GM12872 (cell line): ENCODE data around the gene OCA2.

ENCODE experiments used
- TF ChIP-seq, protein P1 (sequence below): IDR thresholded peaks from 3 replicates; pipeline ENCODE4 v1.5.1; 2011; ENCODE audit warnings: low read depth, mild to moderate bottlenecking, low read length, moderate library complexity; ENCODE audit not compliant: insufficient read depth

OCA2 gene

DNA sequence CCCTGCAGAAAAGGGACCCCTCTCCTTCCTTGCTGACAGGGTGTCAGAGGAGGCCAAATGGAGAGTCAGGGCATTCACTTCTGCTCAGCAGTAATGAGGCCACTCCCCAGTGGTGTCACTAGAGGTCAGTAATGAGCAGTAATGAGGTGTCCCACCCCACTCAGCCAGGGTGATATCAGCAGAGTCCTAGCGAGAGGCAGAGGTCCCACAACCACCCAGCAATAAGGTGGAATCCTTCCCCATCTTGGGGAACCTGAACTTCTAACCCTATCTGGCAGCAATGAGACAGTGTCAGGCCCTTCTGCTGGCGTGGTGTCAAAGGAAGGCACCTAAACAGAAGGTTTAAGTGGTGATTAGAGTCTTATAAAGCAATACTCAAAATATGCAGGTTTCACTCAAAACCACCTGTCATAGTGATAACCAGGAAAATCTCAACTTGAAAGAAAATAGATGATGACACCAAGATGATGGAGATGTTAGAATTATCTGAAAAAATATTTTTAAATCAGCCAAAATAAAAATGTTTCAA lies 12.9 kb downstream of the OCA2 start:
- TF ChIP-seq, protein P1, sequence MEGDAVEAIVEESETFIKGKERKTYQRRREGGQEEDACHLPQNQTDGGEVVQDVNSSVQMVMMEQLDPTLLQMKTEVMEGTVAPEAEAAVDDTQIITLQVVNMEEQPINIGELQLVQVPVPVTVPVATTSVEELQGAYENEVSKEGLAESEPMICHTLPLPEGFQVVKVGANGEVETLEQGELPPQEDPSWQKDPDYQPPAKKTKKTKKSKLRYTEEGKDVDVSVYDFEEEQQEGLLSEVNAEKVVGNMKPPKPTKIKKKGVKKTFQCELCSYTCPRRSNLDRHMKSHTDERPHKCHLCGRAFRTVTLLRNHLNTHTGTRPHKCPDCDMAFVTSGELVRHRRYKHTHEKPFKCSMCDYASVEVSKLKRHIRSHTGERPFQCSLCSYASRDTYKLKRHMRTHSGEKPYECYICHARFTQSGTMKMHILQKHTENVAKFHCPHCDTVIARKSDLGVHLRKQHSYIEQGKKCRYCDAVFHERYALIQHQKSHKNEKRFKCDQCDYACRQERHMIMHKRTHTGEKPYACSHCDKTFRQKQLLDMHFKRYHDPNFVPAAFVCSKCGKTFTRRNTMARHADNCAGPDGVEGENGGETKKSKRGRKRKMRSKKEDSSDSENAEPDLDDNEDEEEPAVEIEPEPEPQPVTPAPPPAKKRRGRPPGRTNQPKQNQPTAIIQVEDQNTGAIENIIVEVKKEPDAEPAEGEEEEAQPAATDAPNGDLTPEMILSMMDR = peak; percentile 87

DNA sequence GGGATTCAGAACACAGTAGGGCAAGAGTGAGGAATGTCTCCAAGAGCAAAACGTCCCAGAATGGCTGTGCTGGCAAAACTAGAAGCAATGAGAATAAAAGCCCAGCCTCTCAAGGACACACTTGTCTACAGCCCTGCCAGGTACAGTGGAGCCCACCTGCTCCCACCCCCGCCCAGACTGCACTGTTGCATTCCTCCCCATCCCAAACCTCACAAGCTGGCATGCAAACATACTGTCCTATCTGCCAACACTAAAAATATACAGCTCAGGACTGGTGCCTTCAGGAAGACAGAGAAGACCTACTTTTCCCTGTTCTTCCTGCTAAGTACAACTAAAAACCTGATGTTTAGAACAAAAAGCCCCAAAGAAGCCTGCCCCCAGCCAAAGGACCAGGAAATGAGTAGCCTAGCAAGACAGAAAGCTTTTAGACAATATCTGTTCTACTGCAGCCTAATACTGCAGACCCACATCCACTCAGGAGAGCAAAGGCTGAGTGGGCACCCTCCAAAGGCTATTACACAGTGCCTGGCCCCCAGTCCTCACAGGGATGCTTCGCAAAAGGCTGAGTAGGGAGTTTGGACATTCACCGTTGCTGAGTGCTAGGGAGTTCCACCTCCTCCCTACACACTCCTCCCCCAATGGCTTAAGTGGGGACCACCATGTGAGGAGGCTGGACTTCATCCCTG lies 13.5 kb downstream of the OCA2 start:
- TF ChIP-seq, protein P1 = no peak

DNA sequence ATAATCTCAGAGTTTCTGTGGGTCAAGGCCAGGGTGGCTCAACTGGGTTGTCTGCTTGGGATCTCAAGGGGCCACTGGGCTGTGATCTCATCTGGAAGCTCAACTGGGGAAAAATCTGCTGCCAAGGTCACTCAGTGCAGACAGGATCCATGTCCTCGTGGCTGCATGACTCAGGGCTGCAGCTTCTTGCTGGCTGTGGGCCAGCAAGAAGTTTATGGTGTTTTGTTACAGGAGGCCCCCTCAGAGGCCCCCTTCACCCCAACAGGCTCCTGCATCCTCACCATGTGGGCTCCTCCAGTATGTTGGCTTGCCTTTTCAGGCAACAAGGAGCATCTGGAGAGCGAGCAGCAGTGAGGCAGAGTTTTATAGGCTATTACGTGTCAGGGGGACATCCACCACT lies 14.6 kb downstream of the OCA2 start:
- TF ChIP-seq, protein P1 = no peak

DNA sequence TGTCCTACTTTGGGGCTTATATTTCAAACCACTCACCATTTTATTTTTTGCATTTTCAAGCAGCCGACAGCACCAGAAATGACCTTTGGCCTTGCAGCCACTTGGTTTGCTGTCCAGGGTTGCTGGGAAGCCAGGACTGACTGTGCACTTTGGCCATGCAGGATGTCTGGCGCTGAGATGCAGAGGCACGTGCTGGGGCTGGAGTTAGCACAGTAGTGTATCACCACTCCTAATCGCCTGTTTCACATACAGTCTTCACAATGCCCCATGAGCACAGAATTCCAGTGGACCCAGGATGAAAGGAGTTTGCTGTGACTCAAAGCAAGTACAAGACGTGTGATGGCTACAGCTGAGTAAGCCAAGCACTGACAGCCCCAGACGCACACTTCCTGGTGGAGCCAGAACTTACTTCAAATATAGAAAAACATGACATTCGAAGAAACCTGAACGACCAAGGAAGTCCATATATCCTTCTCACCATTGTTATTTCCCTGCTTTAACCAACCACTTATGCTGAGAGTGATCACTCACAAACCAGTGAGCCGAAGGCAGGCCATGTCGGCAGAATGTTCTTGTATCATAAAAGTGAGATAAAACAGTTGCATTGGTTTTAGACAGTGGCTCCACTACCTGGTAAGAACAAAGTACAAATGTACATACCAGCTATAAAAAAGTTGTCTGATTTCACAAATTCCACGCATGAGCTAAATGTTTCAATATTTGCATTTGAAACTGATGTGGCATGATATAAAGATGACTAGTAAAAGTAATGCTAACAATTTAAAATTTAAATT lies 16.0 kb downstream of the OCA2 start:
- TF ChIP-seq, protein P1 = no peak

DNA sequence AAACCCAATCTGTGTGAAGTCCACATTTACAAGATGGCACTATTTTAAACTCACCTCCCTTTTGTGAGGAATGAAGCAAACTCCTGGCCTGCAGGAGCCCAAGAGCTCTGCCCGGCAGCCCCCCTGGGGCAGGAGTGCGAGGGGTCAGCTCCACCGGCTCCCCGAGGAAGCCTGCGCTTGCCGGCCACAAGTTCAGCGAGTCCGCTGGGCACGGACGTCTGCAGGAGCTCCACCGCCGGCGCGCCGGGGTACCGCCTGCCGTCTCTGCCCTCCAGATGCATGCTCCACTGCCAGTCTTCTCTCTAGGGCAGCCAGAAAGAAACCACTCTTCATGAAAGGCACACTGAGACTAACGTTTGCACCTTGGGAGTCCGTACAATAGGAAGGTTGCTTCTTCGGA lies 17.5 kb downstream of the OCA2 start:
- TF ChIP-seq, protein P1 = no peak

DNA sequence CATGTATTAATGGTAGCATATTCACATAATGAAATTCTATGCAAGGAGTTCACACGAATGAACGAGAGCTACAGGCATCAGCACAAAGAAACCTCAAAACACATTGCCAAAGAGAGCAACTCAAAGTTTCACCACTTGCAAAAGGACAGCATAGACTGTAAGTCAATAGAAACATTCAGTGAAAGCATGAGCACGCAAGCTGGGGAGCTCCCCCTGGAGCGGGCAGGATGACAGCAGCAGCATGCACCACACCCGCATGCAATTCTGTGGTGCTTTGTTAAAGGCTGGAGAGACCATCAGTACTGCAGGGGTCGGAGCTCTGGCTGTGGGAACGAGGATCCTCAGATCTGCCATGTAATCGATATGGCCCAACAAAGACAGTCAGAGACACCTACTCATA lies 18.7 kb downstream of the OCA2 start:
- TF ChIP-seq, protein P1 = no peak

DNA sequence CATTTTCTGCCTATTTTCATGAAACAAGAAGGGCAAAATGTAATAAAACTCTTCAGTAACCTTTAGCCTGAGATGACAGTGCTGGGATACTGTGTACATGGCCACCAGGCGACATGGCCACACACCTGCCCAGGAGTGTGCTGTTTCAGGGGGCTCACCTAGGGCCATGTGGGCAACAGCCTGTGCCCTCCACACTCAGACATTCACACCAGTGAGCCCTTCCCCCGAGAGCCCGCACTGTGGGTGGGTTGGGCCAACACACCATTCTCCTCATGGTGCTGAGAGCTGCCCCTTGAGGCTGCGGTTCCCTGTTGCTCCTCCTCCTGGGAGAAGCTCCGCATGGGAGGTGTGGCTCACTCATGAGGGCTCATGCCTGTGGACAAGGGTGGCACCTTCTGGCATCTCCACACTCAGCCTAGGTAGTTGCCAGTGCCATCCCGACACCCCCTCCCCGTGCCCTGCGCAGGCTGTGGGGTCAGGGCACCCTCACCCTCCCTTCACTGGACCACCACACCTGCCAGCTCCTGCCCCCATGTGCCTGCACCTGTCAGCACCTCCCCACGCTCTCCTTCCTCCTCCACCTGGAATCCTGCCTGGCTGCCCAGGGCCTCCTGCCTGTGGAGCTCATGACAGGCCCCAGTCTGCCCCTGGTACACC lies 19.7 kb downstream of the OCA2 start:
- TF ChIP-seq, protein P1 = no peak
